ENCODE results near the gene DDX1.

- TF ChIP-seq CTCF (IDR thresholded peaks at IDR 0.05), result no peak
- no peak for TF ChIP-seq ZFX (IDR thresholded peaks at IDR 0.05; ENCODE audit: borderline replicate concordance)
Observed at GRCh38 chr2:15579641-15580040, 12.0 kb upstream of the DDX1 start.
